NCI-H1694 treated with DMSO at 0.1 percent for 48 hours (cell line): ENCODE data around the gene GARNL3.

ENCODE experiments used
- DNase-seq: peaks from one replicate; lab custom pipeline; 2025; lab: John Stamatoyannopoulos, UW

GARNL3 gene

GRCh38 chr9:127405344-127406125, 141.0 kb downstream of the GARNL3 start:
- no peak for DNase-seq

GRCh38 chr9:127406799-127407491, 142.4 kb downstream of the GARNL3 start:
- no peak for DNase-seq

- DNase-seq, result no peak
Measured at GRCh38 chr9:127407492-127407843, 142.9 kb downstream of the GARNL3 start.

GRCh38 chr9:127411122-127411521, 146.5 kb downstream of the GARNL3 start:
- no peak for DNase-seq

- DNase-seq, result no peak
Measured at GRCh38 chr9:127415141-127415540, 150.6 kb downstream of the GARNL3 start.

- DNase-seq, result no peak
Measured at GRCh38 chr9:127415657-127416056, 151.1 kb downstream of the GARNL3 start.

- DNase-seq, result no peak
Measured at GRCh38 chr9:127417131-127418036, 152.8 kb downstream of the GARNL3 start.

GRCh38 chr9:127418037-127418471, 153.5 kb downstream of the GARNL3 start:
- no peak for DNase-seq

GRCh38 chr9:127419348-127419747, 154.8 kb downstream of the GARNL3 start:
- no peak for DNase-seq

- no peak for DNase-seq
Measured at GRCh38 chr9:127421057-127421456, 156.5 kb downstream of the GARNL3 start.

- no peak for DNase-seq
Measured at GRCh38 chr9:127422133-127422782, 157.7 kb downstream of the GARNL3 start.

GRCh38 chr9:127422787-127423186, 158.2 kb downstream of the GARNL3 start:
- DNase-seq, result no peak

GRCh38 chr9:127423476-127423933, 158.9 kb downstream of the GARNL3 start:
- DNase-seq, result no peak

- peak; percentile 82 for DNase-seq
Measured at GRCh38 chr9:127423934-127424675, 159.5 kb downstream of the GARNL3 start, which contains the start of gene ZNF79. Gene ZNF79 (plus strand): TSS chr9:127424382. CDS start chr9:127424788, 406 bp downstream.

- no peak for DNase-seq
Measured at GRCh38 chr9:127424676-127424999, 160.1 kb downstream of the GARNL3 start.

- DNase-seq, result no peak
Measured at GRCh38 chr9:127426756-127427155, 162.2 kb downstream of the GARNL3 start.

- DNase-seq, result no peak
Measured at GRCh38 chr9:127428348-127428747, 163.8 kb downstream of the GARNL3 start.

- DNase-seq, result no peak
Measured at GRCh38 chr9:127430415-127430814, 165.8 kb downstream of the GARNL3 start.

GRCh38 chr9:127437497-127438264, 173.1 kb downstream of the GARNL3 start:
- DNase-seq, result no peak

GRCh38 chr9:127438394-127438793, 173.8 kb downstream of the GARNL3 start:
- no peak for DNase-seq
